RPMI8226 (cell line): ENCODE measurements around the gene PYGO2.

ENCODE experiments used
- DNase-seq: peaks from one replicate; pipeline ENCODE4 v3.0.0-alpha.2; 2015

Gene PYGO2, protein sequence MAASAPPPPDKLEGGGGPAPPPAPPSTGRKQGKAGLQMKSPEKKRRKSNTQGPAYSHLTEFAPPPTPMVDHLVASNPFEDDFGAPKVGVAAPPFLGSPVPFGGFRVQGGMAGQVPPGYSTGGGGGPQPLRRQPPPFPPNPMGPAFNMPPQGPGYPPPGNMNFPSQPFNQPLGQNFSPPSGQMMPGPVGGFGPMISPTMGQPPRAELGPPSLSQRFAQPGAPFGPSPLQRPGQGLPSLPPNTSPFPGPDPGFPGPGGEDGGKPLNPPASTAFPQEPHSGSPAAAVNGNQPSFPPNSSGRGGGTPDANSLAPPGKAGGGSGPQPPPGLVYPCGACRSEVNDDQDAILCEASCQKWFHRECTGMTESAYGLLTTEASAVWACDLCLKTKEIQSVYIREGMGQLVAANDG

GRCh38 chr1:154961207-154962155 is at the start of gene PYGO2:
Gene PYGO2 (minus strand): TSS chr1:154961782. CDS start chr1:154961576, 206 bp downstream.
- DNase-seq: peak; percentile 90

- DNase-seq: no peak
Measured at GRCh38 chr1:155011004-155011416, 49.4 kb upstream of the PYGO2 start.

DNA sequence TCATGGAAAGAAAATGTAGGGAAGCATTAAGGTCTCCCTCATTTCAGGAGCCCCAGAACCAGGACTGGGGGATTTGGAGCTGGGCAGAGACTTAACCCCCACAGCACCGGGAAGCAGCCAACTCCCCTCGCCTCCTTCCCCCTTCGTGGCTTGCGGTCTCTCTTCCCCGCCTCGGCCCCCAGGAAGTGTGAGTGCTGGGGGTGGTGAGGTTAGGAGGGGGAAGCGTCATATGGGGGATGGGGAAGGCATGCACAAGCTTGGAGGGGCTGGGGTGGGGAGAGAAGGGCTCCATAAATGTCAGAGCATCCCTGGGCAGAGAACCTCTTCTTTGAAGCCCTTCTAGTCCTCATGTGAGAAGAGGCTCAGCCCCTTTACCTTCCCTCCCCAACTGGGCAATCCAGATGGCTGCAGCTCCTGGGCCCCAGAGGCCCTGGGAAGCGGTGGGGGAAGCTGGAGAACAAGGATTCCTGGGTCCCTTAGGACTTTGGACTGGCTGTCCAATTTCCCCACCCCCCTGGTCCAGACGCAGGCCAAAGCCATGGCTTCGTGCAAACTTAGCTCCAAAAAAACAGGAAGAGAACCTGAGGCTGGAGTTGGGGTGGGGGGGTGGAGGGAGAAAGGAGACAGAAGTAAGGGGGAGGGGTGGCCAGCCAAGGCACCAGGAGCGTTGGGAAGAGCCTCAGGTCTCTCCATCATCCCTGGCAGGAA is 48.8 kb upstream of the PYGO2 start:
- no peak for DNase-seq

- no peak for DNase-seq
Measured at GRCh38 chr1:155009742-155010141, 48.2 kb upstream of the PYGO2 start.

GRCh38 chr1:155009221-155009711 is 47.7 kb upstream of the PYGO2 start:
- no peak for DNase-seq

DNA sequence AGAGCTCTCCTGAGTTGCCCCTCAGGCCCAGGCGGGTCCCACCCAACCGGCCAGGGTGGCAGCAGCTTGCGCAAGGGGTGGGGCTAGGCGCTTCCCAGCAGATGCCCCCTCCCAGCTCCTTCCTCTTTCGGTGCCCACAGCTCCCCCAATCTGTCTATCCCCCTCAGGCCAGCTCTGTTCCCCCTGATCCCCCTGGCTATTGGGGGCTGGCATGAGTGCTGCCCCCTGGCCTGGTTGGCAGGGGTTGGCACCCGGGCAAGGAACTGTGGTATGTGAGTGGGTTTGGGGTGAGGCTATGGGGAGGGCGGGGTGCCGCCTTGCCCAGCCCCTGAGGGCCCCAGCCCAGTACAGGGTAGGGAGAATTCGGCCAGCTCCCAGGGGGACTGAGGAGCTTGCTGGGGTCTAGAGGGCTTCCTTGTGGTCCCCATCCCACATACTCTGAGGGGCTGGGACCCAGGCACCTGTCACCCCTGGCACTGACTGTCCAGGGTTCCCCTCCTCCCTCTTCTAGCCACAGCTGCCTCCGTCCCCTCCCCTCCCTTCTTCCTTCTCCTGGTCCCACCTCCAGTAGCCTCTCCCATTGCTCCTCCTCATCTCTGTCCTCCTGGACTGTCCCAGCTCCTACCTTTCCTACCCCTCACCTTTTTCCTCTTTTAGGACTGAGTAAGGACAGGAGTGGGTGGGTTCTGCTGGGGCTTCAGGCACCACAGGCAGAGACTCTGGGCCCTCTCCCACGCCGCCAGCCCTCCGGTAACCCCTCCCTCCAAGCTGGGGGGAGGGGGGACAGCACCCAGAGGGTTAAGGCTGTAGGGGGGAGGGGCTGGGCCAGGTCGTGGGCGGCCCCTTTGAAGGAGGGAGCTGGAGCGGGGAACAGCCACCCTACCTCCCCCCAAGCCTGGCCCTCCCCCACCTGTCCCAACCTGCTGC is 46.7 kb upstream of the PYGO2 start:
- DNase-seq: no peak

DNA sequence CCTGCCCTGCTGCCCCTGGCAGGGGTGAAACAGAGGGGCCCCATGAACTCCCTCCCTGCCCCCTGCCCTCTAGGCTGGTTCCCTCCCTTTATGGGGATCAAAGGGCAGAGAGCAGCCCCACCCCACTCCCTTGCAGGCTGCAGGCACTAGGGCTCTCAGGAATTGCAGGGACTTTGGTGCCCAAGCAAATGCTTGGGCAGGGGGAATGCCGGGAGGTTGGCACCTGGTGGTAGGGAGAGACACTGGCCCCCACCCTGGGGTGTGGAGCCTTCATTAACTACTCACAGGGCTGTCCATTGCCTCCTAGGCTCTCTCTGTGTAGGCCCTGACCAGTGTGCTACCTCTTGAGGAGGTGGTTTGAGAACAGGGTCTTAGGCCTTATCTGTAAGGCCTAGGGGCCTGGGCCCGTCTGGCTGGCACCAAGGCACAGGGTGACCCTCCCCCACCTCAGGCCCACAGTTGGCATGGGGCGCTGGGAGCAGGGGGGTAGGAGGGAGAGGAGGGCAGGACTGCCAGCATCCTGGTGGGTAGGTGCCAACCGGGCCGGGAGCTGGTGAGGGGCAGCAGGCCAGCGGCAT is 45.8 kb upstream of the PYGO2 start:
- DNase-seq: no peak

GRCh38 chr1:155006601-155007101 is 45.1 kb upstream of the PYGO2 start:
- no peak for DNase-seq

DNA sequence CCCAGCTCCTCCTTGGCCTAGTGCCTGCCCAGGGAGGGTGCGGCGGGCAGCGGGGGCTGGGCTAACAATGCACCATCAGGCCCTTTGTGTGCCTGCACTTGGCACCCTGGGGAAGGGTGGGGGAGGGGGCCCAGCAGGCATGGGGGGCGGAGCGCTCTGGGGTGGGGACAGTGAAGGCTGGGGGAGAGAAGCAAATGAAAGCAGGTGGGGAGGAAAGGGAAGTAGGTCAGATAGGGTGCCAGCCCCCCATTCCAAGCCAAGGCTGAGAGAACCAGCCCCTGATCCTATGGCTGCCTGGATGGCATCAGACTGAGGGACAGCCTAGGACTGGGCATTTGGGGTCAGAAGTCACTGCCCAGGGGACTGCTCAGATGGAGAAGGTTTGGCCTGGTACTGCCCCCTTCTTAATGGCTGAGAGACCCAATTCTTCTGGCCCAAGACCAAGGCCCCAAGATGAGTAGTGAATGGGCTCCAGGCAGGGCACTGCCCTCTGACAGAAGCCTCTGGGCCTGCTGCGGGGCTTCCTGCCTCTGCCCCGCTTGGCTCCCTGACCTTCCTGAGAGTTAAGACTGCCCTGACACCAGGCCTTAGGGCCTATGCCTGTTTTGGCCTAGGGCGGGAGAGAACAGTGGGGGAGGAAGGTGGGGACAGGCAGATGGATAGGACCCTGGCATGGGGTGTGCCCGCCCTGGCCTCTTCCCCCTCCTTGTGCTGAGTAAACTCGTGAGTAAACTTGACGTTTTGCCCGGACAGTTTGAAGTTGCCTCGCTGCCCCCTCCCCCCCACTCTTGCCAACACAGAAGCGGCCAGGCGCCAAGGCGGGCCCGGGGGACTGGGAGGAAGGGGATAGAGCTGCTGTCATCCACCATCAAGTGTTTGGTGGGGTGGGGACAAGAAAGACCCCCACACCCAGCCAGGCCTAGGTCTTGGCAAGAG is 43.8 kb upstream of the PYGO2 start:
- peak; percentile 56 for DNase-seq

DNA sequence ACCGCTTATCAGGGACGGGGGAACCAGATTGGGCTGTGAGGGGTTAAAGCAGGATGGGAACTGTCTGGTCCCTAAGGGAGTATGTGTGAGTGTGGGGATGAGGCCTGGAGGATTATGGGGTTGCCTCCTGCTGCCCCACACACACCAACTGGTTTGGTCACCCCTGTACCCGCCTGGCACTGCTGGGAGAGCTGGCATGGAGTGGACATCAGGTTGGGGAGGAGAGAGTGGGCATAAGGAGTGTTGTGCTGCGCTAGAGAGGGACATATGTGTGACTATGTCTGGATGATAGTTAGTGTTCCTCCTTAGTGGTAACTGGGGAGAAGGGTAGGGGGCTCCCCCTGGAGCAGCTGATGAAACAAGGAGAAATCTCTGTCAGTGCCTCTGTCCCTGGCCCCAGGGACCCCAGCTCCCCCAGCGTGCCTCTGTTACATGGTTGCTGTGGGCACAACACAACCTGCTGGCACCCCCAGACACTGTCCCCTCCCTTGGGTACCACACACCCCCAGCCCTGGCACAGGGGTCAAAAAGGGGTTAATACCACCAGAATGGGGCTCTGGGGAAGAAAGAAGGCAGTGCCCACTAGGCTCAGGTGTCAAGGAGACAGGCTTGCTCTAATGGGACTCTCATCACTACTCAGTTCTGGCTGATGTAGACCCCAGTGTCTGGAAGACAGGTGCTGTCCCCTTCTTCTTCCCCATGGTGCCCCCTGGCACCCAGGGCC is 42.9 kb upstream of the PYGO2 start:
- no peak for DNase-seq

- peak; percentile 56 for DNase-seq
Measured at GRCh38 chr1:155003766-155004351, 42.3 kb upstream of the PYGO2 start.

- peak; percentile 46 for DNase-seq
Measured at GRCh38 chr1:155003227-155003765, 41.7 kb upstream of the PYGO2 start.

DNA sequence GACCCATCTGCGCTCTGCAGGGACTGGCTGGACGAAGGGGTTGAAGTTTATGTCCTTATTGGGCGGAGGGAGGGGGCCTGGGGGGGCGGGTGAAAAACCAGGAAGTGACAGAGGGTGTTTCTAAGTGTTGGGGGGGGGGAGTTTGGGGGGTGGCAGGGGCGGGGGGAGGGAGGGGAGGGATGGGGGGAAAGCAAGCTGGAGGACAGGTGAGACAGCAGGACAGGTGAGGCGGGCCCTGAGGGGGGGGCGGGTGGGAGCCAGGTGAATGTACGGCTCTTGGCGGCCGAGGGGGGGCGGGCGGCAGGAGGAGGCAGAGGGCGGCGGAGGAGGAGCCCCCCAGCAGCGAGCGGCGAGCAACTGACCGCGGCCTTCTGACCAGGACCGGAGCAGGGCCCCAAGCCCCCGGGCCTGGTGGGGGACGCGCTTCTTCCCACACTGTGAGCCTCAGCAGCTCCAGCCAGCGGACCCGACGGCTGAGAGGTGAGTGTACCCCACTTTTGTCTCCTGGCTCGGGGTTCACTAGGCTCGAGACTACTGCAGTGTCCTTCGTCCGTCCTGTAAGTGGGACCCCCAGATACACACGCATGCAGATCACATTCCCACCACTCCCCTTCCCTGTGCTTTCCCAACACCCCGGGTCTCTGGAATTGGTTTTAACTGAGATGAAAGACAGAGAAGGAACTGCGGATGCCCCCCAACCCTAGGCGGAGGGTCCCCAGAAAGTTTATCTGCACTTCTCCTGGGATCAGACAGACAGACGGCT is 41.1 kb upstream of the PYGO2 start, which contains the start of gene ZBTB7B:
TSS of gene ZBTB7B (plus strand) at position 339 of the 763 bp plus-strand sequence. CDS start 11,859 bp downstream, outside the sequence.
- no peak for DNase-seq

DNA sequence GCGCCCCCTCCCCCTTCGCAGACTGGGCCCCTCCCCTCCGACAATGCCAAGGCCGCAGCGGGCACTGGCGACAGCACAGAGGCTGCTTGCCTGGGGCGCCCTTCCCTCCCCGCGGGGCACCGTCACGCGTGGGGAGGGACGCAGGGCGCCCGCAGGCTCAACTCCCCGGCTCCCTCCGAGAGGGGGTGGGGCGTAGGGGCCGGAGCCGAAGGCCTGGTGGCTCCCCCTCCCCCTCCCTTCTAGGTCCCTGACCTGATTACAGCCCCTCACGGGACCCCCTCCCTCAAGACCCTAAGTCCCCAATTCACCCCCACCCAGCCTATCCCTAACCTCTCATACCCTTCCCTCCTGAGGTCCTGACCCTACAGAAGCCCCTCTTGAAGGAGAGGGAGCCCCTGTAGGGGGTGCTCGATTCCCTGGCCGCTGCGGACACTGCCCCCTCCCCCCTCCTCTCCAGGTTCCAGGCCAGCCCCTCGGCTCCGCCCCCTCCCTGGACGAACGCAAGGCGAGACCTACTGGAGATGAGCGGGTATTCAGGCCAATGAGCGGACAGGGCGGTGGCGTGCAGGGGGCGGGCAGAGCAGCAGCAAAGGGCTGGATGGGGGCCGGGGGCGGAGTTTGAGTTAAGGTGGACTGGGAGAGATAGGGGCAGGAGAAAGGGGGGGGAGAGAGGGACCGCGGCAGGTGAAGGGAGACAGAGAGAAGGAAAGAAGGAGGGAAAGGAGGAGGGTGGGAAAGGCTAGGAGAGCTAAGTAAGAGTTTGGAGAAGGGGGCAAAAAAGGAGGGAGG is 40.3 kb upstream of the PYGO2 start:
- DNase-seq: peak; percentile 100

DNA sequence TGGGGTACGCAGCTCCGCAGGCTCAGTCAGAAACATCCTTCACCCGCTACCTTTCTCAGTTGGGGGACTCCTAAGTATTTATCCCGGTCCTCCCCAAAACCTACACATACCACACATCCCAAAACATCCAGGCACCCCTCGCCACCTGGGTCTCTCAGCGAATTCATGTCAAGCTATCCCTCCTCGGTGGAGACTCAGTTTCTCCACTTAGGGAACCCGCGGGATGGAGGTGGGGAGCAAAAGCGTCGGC is 39.8 kb upstream of the PYGO2 start:
- DNase-seq: no peak

DNA sequence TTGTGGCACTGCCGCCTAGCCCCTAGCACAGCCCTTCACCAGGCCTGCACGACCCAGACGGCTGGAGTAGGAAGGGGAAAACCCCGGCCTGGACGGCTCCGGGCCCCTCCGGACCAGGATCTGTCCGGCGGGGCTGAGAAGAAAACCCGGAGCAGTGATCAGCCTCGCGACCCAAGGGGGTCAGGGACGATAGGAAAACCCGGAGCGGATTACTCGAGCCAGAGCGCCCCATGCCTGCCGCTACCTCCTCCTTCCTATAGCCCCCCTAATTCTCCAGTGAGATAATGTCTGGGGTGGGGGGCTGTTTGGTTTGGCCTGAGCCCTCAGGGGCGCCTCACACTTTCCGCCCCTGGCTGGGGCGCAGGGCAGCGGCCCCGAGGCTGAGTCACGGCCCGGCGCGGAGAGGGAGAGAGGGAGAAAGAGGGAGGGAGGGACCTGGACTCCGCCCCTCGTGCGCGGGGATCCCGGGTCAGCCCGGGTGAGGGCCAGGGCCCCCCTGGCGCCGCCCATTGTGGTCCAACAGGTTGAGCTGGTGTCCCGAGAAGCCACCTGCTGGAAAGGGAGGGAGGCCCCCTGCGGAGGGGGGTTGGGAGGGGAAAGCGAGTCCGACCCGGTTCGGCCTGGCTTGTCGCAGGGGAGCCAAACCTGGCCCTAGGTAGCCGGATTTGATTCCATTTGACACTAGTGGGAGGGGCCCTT is 39.3 kb upstream of the PYGO2 start:
- DNase-seq: peak; percentile 98

- no peak for DNase-seq
Measured at GRCh38 chr1:155000411-155000725, 38.8 kb upstream of the PYGO2 start.
